ENCODE data around the gene ATMIN. TPM values are rescaled to one million over a fixed set of nuclear protein-coding genes. Genes with fewer than 3 reads are reported as not detected.

ATMIN gene
- total and polyA plus RNA-seq, 2 donors (not counting 3 experiments of a cell fraction or from before 2014, with no cell fraction given): 15.0 to 22.4 TPM

DNA sequence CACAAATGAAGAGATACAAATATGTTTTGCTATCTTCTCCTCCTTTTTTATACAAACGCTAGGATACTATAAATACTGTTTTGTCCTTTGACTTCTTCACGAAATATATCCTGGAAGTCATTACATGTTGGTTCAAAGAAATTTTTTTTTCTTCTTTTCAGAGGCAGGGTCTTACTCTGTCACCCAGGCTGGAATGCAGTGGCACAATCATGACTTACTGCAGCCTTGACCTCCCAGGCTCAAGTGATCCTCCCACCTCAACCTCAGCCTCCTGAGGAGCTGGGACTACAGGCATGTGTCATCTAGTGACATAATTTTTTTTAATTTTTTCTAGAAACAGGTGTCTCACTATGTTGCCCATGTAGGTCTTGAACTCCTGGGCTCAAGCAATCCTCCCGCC, 45.1 kb upstream of the ATMIN start:
- H3K4me1 ChIP-seq (ENCODE audit: control insufficient read depth, extremely low read depth, insufficient read depth, low read length): peaks cover 25% of the 10 kb centered on the region
- no peaks in the 10 kb centered on the region for H3K36me3 ChIP-seq (ENCODE audit: control insufficient read depth in 2 of 2, extremely low read depth in 1 of 2, insufficient read depth in 2 of 2, low read length in 2 of 2)
- POLR2A ChIA-PET: no interaction called here
- H2AFZ ChIP-seq (ENCODE audit: low read depth, low read length): no peak overlapping the region
- H3K27me3 ChIP-seq (ENCODE audit: control insufficient read depth in 2 of 2, insufficient read depth in 2 of 2, low read length in 2 of 2): no peaks in the 10 kb centered on the region
- peaks cover 66% of the 10 kb centered on the region for H3K79me2 ChIP-seq (ENCODE audit: control insufficient read depth, insufficient read depth, low read length)
- H3K9me1 ChIP-seq (replicated peaks; ENCODE audit: control insufficient read depth, extremely low read depth, insufficient read depth, low read length): no peaks in the 10 kb centered on the region
- DNase-seq (ENCODE audit: low read depth, low spot score): no peak
- no peak for FAIRE-seq
- no peak overlapping the region for H3K4me2 ChIP-seq (ENCODE audit: insufficient read depth, low read length)
- no peak overlapping the region for H3K27ac ChIP-seq (ENCODE audit: insufficient read depth, low read depth, low read length)
- dilution Hi-C loops (cut with MboI; ENCODE audit: extremely low pct_ligation_motif_present, low sequenced_read_pairs): no loop called here
- no peaks in the 10 kb centered on the region for H3K9me3 ChIP-seq (replicated peaks; ENCODE audit: control insufficient read depth, insufficient read depth, low read length)
- TF ChIP-seq MYC (IDR thresholded peaks at IDR 0.05; ENCODE audit: low read depth, low read length) (no peak), EZH2 (IDR thresholded peaks at IDR 0.05; ENCODE audit: borderline replicate concordance, low read depth, low read length, severe bottlenecking) (no peak), GATA2 (IDR thresholded peaks at IDR 0.05; ENCODE audit: insufficient read depth, insufficient read length, low read depth, low read length) (no peak), CTCF (IDR thresholded peaks at IDR 0.05; ENCODE audit: extremely low read depth in 1 of 2, insufficient read depth in 1 of 2, low read depth in 1 of 2, low read length in 2 of 2) (no peak), FOS (IDR thresholded peaks at IDR 0.05; ENCODE audit: borderline replicate concordance, insufficient read depth, low read length) (no peak), POLR2AphosphoS5 (IDR thresholded peaks at IDR 0.05; ENCODE audit: insufficient read depth, low read depth, low read length) (no peak), JUN (IDR thresholded peaks at IDR 0.05; ENCODE audit: borderline replicate concordance, insufficient read depth, insufficient read length, low read depth) (no peak), POLR2A (IDR thresholded peaks at IDR 0.05; ENCODE audit: low read depth, low read length) (no peak)
- TF ChIP-seq, protein P1, sequence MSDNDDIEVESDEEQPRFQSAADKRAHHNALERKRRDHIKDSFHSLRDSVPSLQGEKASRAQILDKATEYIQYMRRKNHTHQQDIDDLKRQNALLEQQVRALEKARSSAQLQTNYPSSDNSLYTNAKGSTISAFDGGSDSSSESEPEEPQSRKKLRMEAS (IDR thresholded peaks at IDR 0.05; ENCODE audit: insufficient read depth, insufficient read length): no peak
- H3K9ac ChIP-seq (replicated peaks; ENCODE audit: extremely low read depth, insufficient read depth, low read length): no peak overlapping the region
- no peaks in the 10 kb centered on the region for H4K20me1 ChIP-seq (replicated peaks; ENCODE audit: control insufficient read depth, extremely low read depth, insufficient read depth, low read length)
- intact Hi-C loops (cut with micrococcal nuclease): no loop called here
- no peak overlapping the region for H3K4me3 ChIP-seq (replicated peaks in 1 of 3; ENCODE audit: insufficient read depth in 1 of 3, low read depth in 1 of 3, low read length in 3 of 3)
- no TSS peak for BruUV-seq (replicated peaks)
- CTCF ChIA-PET: interaction anchor here (1.3 to 2.3 kb wide), 2 partner anchors 16 to 42 kb away, joined by 3 to 11 read pairs; no protein-coding TSS in a partner anchor

All from endothelial cell of umbilical vein (primary cell).